Panc1 (cell line): ENCODE results near the gene SMIM24. TPM values are rescaled to one million over a fixed set of nuclear protein-coding genes. Genes with fewer than 3 reads are reported as not detected.

Source experiments
- ATAC-seq: fragments of 200-7000 bp; cut with Tn5 transposase; 2 replicates; pipeline ENCODE4 v1.9.1; 2020; ENCODE audit warnings: mild to moderate bottlenecking, moderate library complexity
- BruUV-seq: library from RNA; stranded (reverse); fragments of 400-500 nt; replicated peaks from 2 replicates; lab custom pipeline; 2021; lab: Mats Ljungman, UMichigan
- CTCF ChIA-PET: fragments of 300-600 bp; sonication (Branson Sonifier 250); formaldehyde crosslinking; loops from one replicate; lab custom pipeline; 2022; ENCODE audit warnings: antibody characterized with exemption; lab: Charles Lee
- POLR2A ChIA-PET: fragments of 300-600 bp; sonication (Branson Sonifier 250); formaldehyde crosslinking; loops from one replicate; lab custom pipeline; 2022; ENCODE audit warnings: antibody characterized with exemption; lab: Charles Lee
- DNase-seq: peaks from one replicate; pipeline ENCODE4 v3.0.0-alpha.2; 2010; ENCODE audit warnings: low read depth, low spot score
- H3K27ac ChIP-seq: 2 replicates; pipeline ENCODE4 v1.5.1; 2011; ENCODE audit warnings: mild to moderate bottlenecking, low read length, inconsistent platforms
- H3K27me3 ChIP-seq: fragments of 200-500 bp; sonication (Bioruptor generic); 2 replicates; pipeline ENCODE4 v1.6.0; 2014; ENCODE audit warnings: low read length, inconsistent platforms; ENCODE audit not compliant: control insufficient read depth, insufficient read depth
- H3K36me3 ChIP-seq: fragments of 200-500 bp; sonication (Bioruptor generic); 2 replicates; pipeline ENCODE4 v1.5.1; 2014; ENCODE audit warnings: inconsistent platforms, mild to moderate bottlenecking, low read length, moderate library complexity; ENCODE audit not compliant: control insufficient read depth, insufficient read depth
- H3K4me1 ChIP-seq: 2 replicates; pipeline ENCODE4 v1.5.1; 2011; ENCODE audit warnings: inconsistent platforms, mild to moderate bottlenecking, low read length, moderate library complexity; ENCODE audit not compliant: control insufficient read depth, insufficient read depth
- H3K4me3 ChIP-seq, 2 experiments: 2 replicates each; pipeline ENCODE4 v1.5.1; 2011 to 2012; ENCODE audit warnings: low read depth in 2 of 2, low read length in 2 of 2, mild to moderate bottlenecking in 2 of 2, inconsistent platforms in 1 of 2, moderate library complexity in 1 of 2
- H3K9me3 ChIP-seq: fragments of 200-500 bp; sonication (Bioruptor generic); 2 replicates; pipeline ENCODE4 v1.5.1; 2014; ENCODE audit warnings: low read depth, mild to moderate bottlenecking, inconsistent platforms, low read length, moderate library complexity; ENCODE audit not compliant: control insufficient read depth, insufficient read depth
- CTCF ChIP-seq: fragments of 450-650 bp; IDR thresholded peaks from 2 replicates; pipeline ENCODE4 v1.5.1; 2017; ENCODE audit warnings: mild to moderate bottlenecking
- POLR2AphosphoS5 ChIP-seq: IDR thresholded peaks from 2 replicates; pipeline ENCODE4 v1.6.1; 2012; ENCODE audit warnings: mild to moderate bottlenecking, low read depth, low read length, moderate library complexity
- REST ChIP-seq, 2 experiments: IDR thresholded peaks; 2 replicates each; pipeline ENCODE4 v1.6.1; 2011 to 2012; ENCODE audit warnings: low read depth in 2 of 2, control low read depth in 1 of 2, low read length in 1 of 2, mild to moderate bottlenecking in 1 of 2, moderate library complexity in 1 of 2; ENCODE audit not compliant: insufficient read depth in 1 of 2
- SIN3A ChIP-seq: IDR thresholded peaks from 2 replicates; pipeline ENCODE4 v1.6.1; 2012; ENCODE audit warnings: low read depth, mild to moderate bottlenecking, low read length, moderate library complexity, borderline replicate concordance; ENCODE audit not compliant: insufficient read depth
- TCF7L2 ChIP-seq: IDR thresholded peaks from 2 replicates; pipeline ENCODE4 v1.6.1; 2011; ENCODE audit warnings: mild to moderate bottlenecking, low read depth, low read length, inconsistent platforms
- in situ Hi-C: cut with HindIII; loops from 2 replicates; pipeline ENCODE4 v1.10.0; 2016; ENCODE audit warnings: low sequenced_read_pairs, low pct_unique_long_range_greater_than_20kb
- intact Hi-C: fragments of 100-400 bp; cut with micrococcal nuclease; formaldehyde crosslinking; loops from one replicate; pipeline ENCODE4 v1.10.0; 2022; ENCODE audit not compliant: unreplicated experiment
- total RNA-seq: library from RNA; stranded (reverse); gene quantifications from one replicate; pipeline ENCODE4 v1.2.1, GENCODE V29; 2021; ENCODE audit not compliant: unreplicated experiment

The SMIM24 gene
- total RNA-seq, 1 experiment from 2014 or later: 0.28 TPM

- intact Hi-C loops: no loop called here
- H3K27me3 ChIP-seq: no peaks in the 10 kb centered on the region
- H3K4me3 ChIP-seq: no peak overlapping the region
- ATAC-seq (peak; percentile 35; the same call in 1 of the 2 replicates), DNase-seq (no peak)
- in situ Hi-C loops: no loop called here
- ChIA-PET CTCF (interaction anchor here (0.6 to 1.2 kb wide), 5 partner anchors 9 to 831 kb away, joined by 4 to 12 read pairs (median 7); no protein-coding TSS in a partner anchor), POLR2A (no interaction called here)
- no peaks in the 10 kb centered on the region for H3K36me3 ChIP-seq
- H3K9me3 ChIP-seq: no peaks in the 10 kb centered on the region
- TF ChIP-seq SIN3A: no peak
- no peak for TF ChIP-seq TCF7L2
- TF ChIP-seq CTCF: no peak
- no peak for TF ChIP-seq POLR2AphosphoS5
- no peak for TF ChIP-seq REST (IDR thresholded peaks at IDR 0.05; ENCODE audit: insufficient read depth in 1 of 2, low read depth in 2 of 2, low read length in 1 of 2)
- no peak overlapping the region for H3K27ac ChIP-seq
- BruUV-seq: no TSS peak
- H3K4me1 ChIP-seq: no peaks in the 10 kb centered on the region
These were observed 500 bp downstream of the SMIM24 start for GRCh38 chr19:3479834-3480215.

- TF ChIP-seq REST (IDR thresholded peaks at IDR 0.05; ENCODE audit: insufficient read depth in 1 of 2, low read depth in 2 of 2, low read length in 1 of 2) (no peak), TCF7L2 (no peak), CTCF (no peak), POLR2AphosphoS5 (no peak), SIN3A (no peak)
These were observed 1.0 kb downstream of the SMIM24 start for GRCh38 chr19:3479177-3479833.

More at GRCh38 chr19:3479177-3479833, 1.0 kb downstream of the SMIM24 start:
- H3K4me3 ChIP-seq: no peak overlapping the region
- no peaks in the 10 kb centered on the region for H3K36me3 ChIP-seq
- CTCF ChIA-PET: interaction anchor here (0.6 to 1.2 kb wide), 6 partner anchors 8 to 831 kb away, joined by 4 to 12 read pairs (median 6); no protein-coding TSS in a partner anchor
- in situ Hi-C loops (no loop called here), intact Hi-C loops (no loop called here)
- H3K4me1 ChIP-seq: no peaks in the 10 kb centered on the region
- no TSS peak for BruUV-seq
- H3K27me3 ChIP-seq: no peaks in the 10 kb centered on the region
- DNase-seq (no peak), ATAC-seq (no peak; the same call in 1 of the 2 replicates)
- no peak overlapping the region for H3K27ac ChIP-seq
- POLR2A ChIA-PET: no interaction called here
- no peaks in the 10 kb centered on the region for H3K9me3 ChIP-seq
